Myocyte (in vitro differentiated cells): ENCODE results near the gene CYP46A1. TPM values are rescaled to one million over a fixed set of nuclear protein-coding genes. Genes with fewer than 3 reads are reported as not detected.

ENCODE experiments used
- DNase-seq: peaks from one replicate; pipeline ENCODE4 v3.0.0-alpha.2; 2012; ENCODE audit warnings: low read depth
- total RNA-seq: library from RNA; depleted of rRNA; stranded (reverse); fragments of >200 nt; gene quantifications from 2 replicates; pipeline ENCODE4 v1.2.3, GENCODE V29; 2014

Gene CYP46A1
- total RNA-seq, 1 donor from 2014 or later = 2.8 TPM

GRCh38 chr14:99728231-99728920 is 44.3 kb downstream of the CYP46A1 start:
- no peak for DNase-seq

DNA sequence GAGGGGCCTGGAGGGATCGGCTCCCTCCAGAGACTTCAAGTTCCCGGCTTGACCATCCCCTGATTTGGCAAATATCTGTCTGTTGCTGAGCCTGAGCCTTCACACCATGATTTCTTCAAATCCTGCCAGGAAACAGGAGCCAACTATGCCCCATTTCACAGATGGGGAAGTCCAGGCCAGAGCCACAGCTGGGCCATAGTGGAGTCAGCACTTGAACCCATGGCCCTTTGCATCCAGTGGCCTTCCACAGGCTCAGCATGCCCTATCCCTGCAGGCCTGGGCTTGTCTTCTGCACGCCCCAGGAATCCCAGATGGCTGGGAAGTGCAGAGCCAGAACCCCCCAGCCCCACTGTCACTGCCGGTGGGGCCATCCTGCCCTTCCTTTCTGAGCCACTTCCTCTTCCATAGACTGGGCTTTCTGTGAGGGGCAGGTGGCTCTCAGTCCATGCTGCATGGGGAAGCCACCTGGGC is 44.9 kb downstream of the CYP46A1 start:
- no peak for DNase-seq

DNA sequence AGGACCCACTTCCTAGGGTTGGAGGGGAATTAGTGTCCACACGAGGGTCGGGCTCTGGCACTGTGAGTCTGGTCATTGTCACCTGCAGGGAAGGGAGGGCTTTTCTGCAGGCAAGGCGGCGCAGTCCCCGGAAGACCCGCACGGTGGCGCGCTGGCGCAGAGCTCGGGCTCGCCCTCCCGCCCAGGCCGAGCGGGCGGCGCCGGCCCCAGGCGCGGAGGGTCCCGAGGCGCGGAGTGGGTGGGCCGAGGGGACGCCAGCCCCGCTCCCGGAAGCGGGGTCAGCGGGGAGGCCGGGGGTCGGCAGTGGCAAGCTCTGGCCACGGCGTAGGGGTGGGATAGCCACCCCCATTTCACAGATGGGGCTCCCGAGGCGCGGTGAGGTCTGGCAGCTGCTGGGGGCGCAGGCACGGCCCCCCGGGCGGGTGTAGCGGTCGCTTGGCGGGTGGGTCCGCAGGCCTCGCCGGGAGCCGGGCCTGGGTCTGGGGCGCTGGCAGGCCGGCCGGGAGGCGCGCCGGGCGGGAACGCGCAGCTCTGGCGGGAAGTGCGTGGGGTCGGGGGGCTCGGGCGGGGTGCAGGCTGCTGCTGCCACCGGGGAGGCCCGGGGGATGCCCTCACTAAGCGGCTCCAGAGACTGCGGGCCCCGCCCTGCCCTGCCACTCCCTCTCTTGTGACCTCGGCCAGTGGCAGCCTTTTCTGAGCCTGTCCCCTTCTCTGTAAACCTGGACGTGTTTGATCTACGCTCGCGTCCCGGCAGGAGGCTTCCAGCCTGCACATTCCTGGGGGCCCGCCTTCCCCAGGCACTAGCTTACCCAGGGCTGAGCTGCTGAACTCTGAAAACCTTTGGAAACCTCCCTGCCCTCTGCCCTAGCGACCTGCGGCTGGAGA is 46.1 kb downstream of the CYP46A1 start:
- DNase-seq = peak; percentile 43

DNA sequence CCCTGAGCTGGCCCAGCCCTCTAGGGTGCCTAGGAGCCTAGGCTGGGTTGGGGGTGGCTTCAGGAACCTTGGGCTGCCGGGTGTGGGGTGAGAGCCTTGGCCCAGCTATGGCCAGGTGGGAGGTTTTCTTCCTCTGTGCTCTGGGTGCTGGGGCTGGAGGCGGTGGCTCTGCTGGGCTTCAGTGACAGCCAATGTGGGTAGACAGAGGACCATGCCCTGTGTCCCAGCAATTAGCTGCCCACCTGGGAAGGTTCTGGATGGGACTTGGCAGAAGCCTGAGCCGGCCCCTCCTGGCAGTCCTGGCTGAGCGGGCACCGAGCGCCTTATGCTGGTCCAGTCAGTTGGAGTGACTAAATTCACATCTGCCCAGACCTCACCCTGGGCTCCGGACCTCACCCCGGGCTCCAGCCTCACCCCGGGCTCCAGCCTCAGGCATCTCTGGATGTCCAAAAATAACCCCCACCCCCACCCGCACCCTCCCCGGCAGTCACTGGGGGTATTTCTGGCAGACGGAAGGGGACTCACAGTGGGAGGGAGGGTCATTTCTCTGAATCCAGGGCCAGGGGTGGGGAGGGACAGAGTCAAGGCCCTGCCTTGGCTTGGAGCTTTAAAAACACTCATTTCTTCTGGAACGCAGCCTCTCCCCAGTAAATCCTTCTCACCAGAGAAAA is 46.9 kb downstream of the CYP46A1 start:
- DNase-seq = no peak

GRCh38 chr14:99731547-99732435 is 47.7 kb downstream of the CYP46A1 start:
- DNase-seq = no peak

DNA sequence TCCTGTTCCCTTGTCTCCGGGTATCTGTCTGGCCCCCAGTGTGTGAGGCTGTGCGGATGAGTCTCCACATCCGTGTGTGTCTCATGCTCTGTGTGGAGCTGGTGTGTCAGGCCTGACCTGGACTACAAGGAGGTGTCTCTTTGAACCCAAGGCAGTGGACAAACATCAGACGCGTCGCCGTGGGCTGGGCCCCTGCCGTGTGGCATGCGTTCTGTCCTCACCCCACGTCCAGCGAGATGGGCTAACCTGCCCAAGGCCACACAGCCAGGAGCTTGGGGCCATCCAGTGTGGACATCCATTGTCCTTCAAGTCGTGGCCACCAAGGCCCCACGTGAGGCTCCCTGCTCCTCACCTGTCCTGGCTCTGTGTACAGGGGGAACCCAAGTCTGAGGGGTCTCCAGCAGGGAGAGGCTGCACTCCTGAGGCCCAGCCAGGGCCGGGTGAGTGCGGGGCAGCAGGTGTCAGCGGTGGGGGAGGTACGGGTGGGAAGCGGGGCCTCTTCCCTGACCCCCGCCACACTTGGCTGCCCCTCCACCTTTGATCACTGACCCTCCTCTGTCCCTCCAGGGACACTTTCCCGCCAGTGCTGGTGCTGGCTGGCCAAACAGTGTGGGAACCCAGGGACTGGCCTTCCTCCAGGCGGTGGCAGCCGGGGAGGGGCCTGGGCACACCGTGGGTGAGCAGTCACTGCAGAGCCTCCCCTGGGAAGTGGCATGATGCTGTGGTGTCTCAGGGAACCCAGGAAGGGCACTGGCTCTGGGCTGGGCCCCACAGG is 48.5 kb downstream of the CYP46A1 start:
- DNase-seq = no peak

GRCh38 chr14:99733211-99733539 is 49.1 kb downstream of the CYP46A1 start:
- no peak for DNase-seq

DNA sequence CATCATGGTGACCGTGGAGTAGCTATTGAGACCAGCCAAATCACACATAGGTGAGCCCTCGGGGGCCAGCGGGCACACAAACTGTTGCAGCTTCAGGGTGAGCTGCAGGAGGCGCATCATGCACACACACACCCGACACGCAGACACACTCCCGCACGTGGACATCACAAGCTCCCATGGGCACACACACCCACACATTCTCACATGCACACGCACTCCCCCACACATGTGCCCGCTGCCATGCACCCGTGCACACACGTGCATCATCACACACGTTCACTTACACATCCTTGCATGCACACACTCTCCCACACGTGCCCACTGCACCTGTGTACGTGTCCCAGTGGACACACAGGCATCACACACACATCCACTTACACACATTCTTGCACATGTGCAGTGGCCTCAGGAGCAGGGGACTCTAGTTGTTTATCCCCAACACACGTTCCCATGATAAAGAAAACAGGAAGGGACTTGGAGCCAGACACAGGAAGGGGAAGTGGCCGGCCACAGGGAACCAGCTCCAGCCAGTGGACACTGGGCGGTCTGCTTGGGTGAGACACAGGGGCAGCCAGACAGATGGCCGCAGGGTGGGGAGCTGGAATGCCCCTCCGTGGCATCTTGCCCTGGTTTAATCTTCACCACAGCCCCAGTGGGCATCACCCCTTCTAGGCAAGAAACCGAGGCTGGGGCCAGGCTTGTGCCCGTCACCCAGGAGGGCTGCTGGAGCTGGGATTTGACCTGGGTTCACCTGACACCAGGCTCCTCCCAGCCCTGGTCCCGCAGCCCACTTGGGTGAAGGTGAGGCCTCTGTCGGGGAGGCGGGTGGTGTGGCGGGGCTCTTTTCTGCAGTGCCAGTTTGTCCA is 49.7 kb downstream of the CYP46A1 start:
- no peak for DNase-seq

- DNase-seq = no peak
Observed at GRCh38 chr14:99734406-99735051, 50.4 kb downstream of the CYP46A1 start.

GRCh38 chr14:99735189-99736135 is 51.4 kb downstream of the CYP46A1 start:
- DNase-seq = no peak

GRCh38 chr14:99736603-99737371 is 52.7 kb downstream of the CYP46A1 start:
- DNase-seq = no peak

GRCh38 chr14:99737451-99737951 is 53.4 kb downstream of the CYP46A1 start:
- peak; percentile 68 for DNase-seq

GRCh38 chr14:99737956-99738667 is 54.0 kb downstream of the CYP46A1 start:
- DNase-seq = no peak

DNA sequence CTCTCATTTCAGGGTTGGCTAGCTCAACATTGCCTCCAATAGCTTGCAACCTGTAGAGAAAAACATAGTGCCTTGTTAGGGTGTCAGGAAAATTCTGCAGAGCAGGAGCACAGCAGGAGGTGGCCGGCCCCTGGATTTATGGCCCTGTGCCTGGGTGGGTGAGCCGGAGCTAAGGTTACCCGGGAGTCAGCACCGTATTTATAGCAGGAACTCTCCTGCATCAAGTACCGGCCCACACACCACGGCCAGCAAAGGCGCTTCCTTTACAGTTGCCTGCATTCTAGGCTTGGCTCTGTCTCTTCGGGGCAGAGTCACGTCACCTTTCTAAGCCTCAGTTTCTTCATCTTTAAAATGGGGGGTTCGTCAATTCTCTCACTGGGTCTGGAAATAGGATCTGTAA is 56.3 kb downstream of the CYP46A1 start:
- DNase-seq = no peak

GRCh38 chr14:99741227-99741976 is 57.3 kb downstream of the CYP46A1 start:
- DNase-seq = no peak
